ENCODE data around the gene SEMA5B.

- no peak for TF ChIP-seq CTCF (IDR thresholded peaks at IDR 0.05)
- no peak for TF ChIP-seq POLR2A (IDR thresholded peaks at IDR 0.05)
Measured at GRCh38 chr3:122982216-122983185, 45.1 kb downstream of the SEMA5B start.
